Fibroblast of skin of back (primary cell): ENCODE measurements around the gene PCA3.

Experiments
- DNase-seq: peaks from one replicate; pipeline ENCODE4 v3.0.0-alpha.2; 2013

Gene PCA3

GRCh38 chr9:76827296-76828080 lies 63.2 kb downstream of the PCA3 start:
- DNase-seq: no peak

GRCh38 chr9:76828447-76828846 lies 64.2 kb downstream of the PCA3 start:
- no peak for DNase-seq

DNA sequence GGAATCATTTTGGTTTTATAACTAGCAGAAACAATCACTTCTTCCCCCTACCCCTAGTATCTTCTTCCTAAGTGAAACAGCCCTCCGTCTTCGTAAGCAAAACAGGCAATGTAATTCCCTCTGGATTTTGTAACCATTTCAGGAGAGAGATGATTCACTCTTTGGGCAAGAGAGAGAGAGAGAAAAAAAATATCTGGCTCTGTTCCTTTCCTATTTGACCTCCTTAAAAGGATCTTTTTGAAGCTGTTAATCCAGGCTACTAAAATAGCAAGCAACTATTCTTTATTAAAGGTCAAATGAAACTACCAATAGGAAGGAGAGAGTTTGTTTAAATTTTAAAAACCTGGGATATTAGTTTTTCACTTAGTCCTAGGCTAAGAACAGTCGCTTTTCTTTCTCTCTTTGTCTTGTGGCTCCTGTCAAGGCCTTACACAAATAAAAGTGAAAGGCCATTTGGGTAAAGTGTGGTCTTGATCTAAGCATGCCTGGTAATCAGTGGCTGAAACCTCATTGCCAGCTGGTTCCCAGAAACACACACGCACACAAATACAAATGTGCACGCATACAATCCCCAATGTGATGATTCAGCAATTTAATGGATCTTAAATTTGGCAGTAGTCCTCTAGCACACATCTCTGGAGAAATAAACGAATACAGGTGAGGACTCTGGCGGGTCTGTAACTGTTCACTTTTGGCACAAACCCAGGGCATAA lies 71.5 kb downstream of the PCA3 start:
- DNase-seq: peak; percentile 96
